Stimulated activated CD4-positive, alpha-beta T cell treated with anti-CD3 and anti-CD28 coated beads, Interleukin-15, amount 100 ng/mL, for 48 hours (primary cell): ENCODE data around the gene PLEKHG4B.
"Not testable (repeated sequence)": the region's sequence is repeated elsewhere in the genome, so short reads cannot be mapped to it uniquely, and the experiment has no call there.

ENCODE experiments used
- DNase-seq, 2 donors: peaks; one replicate each; pipeline ENCODE4 v3.0.0-alpha.2; 2020; ENCODE audit warnings: low read depth in 2 of 2

PLEKHG4B gene

GRCh38 chr5:94113-94892 lies 2.3 kb downstream of the PLEKHG4B start:
- DNase-seq, result no peak

- DNase-seq, result no peak
Measured at GRCh38 chr5:95241-95980, 3.4 kb downstream of the PLEKHG4B start.

- DNase-seq, result no peak
Measured at GRCh38 chr5:96976-97660, 5.2 kb downstream of the PLEKHG4B start.

- DNase-seq, result no peak
Measured at GRCh38 chr5:99815-100214, 7.8 kb downstream of the PLEKHG4B start.

- DNase-seq, result no peak
Measured at GRCh38 chr5:102411-103043, 10.6 kb downstream of the PLEKHG4B start.

- not testable (repeated sequence) for DNase-seq
Measured at GRCh38 chr5:104106-104505, 12.1 kb downstream of the PLEKHG4B start.

- no peak for DNase-seq
Measured at GRCh38 chr5:104778-105296, 12.9 kb downstream of the PLEKHG4B start.

GRCh38 chr5:105504-106070 lies 13.6 kb downstream of the PLEKHG4B start:
- DNase-seq, result no peak

GRCh38 chr5:106587-106986 lies 14.6 kb downstream of the PLEKHG4B start:
- no peak for DNase-seq

GRCh38 chr5:107526-107925 lies 15.6 kb downstream of the PLEKHG4B start:
- no peak for DNase-seq

- no peak for DNase-seq
Measured at GRCh38 chr5:109826-110225, 17.9 kb downstream of the PLEKHG4B start.

- no peak for DNase-seq
Measured at GRCh38 chr5:110270-110888, 18.4 kb downstream of the PLEKHG4B start.

GRCh38 chr5:111171-111570 lies 19.2 kb downstream of the PLEKHG4B start:
- no peak for DNase-seq

- DNase-seq, result no peak
Measured at GRCh38 chr5:119486-120097, 27.6 kb downstream of the PLEKHG4B start.

- no peak for DNase-seq
Measured at GRCh38 chr5:121432-121831, 29.5 kb downstream of the PLEKHG4B start.

- no peak for DNase-seq
Measured at GRCh38 chr5:125815-126214, 33.8 kb downstream of the PLEKHG4B start.

GRCh38 chr5:126806-127205 lies 34.8 kb downstream of the PLEKHG4B start:
- no peak for DNase-seq

GRCh38 chr5:127886-128285 lies 35.9 kb downstream of the PLEKHG4B start:
- no peak for DNase-seq

- no peak for DNase-seq
Measured at GRCh38 chr5:128446-128845, 36.5 kb downstream of the PLEKHG4B start.

GRCh38 chr5:129148-129547 lies 37.2 kb downstream of the PLEKHG4B start:
- DNase-seq, result no peak

GRCh38 chr5:129820-130219 lies 37.9 kb downstream of the PLEKHG4B start:
- DNase-seq, result no peak
